Pancreas (tissue), 10 donors: ENCODE data around the gene PDE10A. TPM values are rescaled to one million over a fixed set of nuclear protein-coding genes. Genes with fewer than 3 reads are reported as not detected.

Source experiments
- ATAC-seq, 4 donors: fragments of 200-7000 bp; cut with Tn5 transposase; one replicate each; pipeline versions ENCODE4 v1.8.0 to v1.9.1; 2020; ENCODE audit warnings: mild to moderate bottlenecking in 4 of 4, moderate library complexity in 4 of 4
- DNase-seq, 6 donors: peaks; one replicate each; pipeline ENCODE4 v3.0.0-alpha.2; 2020
- FAIRE-seq: peaks from 2 replicates; lab custom pipeline; 2012; peaks lifted over from hg19 to GRCh38; lab: Jason Lieb, UNC
- H3K27ac ChIP-seq, 4 donors: fragments of 200-600 bp; sonication (generic); 1 replicate in 3 of 4; 2 replicates in 1 of 4; pipeline versions ENCODE4 v1.5.0 to v1.8.0; 2020
- H3K27me3 ChIP-seq, 4 donors: fragments of 200-600 bp; one replicate each; pipeline ENCODE4 v1.8.0; 2021
- H3K36me3 ChIP-seq, 3 donors: fragments of 200-600 bp; sonication (generic) in 1 of 3; one replicate each; pipeline versions ENCODE4 v1.5.0 to v1.8.0; 2020 to 2021
- H3K4me1 ChIP-seq, 3 donors: fragments of 200-600 bp; one replicate each; pipeline ENCODE4 v1.8.0; 2021
- H3K4me3 ChIP-seq, 4 donors: fragments of 200-600 bp; sonication (generic) in 2 of 4; one replicate each; pipeline versions ENCODE4 v1.5.0 to v1.8.0; 2020 to 2021
- H3K9me3 ChIP-seq, 4 donors: fragments of 200-600 bp; one replicate each; pipeline ENCODE4 v1.8.0; 2021
- CTCF ChIP-seq, 4 donors: fragments of 200-600 bp; sonication (generic) in 3 of 4; IDR thresholded peaks; one replicate each; pipeline versions ENCODE4 v1.5.0 to v1.8.0; 2021; ENCODE audit warnings: antibody characterized with exemption in 4 of 4
- WGBS, 2 donors: extraction: QIAGEN DNeasy Blood & Tissue Kit; methylation state at CpG; one replicate each; pipeline ENCODE4 v1.1.7; 2013; 5-methylcytosine and 5-hydroxymethylcytosine counted together
- intact Hi-C, 3 donors: fragments of 100-400 bp; cut with DNase I; formaldehyde crosslinking; loops; one replicate each; pipeline versions ENCODE4 v1.11.1 to v1.14.2; 2022
- polyA plus RNA-seq, 2 donors: library from polyadenylated mRNA; stranded (reverse); fragments of 200-250 nt; gene quantifications; one replicate each; pipeline ENCODE4 v1.2.3, GENCODE V29; 2013
- total RNA-seq, 6 donors: library from RNA; stranded (reverse); fragmentation: NEBNext Ultra II Directional in 4 of 6; extraction: Animal tissue kit (Norgen Biotek cat#: 25700) in 4 of 6; gene quantifications; one replicate each; pipeline versions ENCODE4 v1.2.1 to v1.2.4, GENCODE V29; 2021 to 2023
- donor health status: healthy with polysubstance abuse.
- donor health status: DM: no; HTN: no; CAD: no; lungs with moderate emphysema.
- donor health status: DM: no; HTN: no; CAD: no.
- donor health status: control.
- donor health status: control.
- donor health status: Bipolar disorder and iron deficiency.
- donor health status: DM: yes; HTN: yes; CAD: no.
- donor health status: DM: no; HTN: no; CAD: no.
- donor health status: DM: no; HTN: no; CAD: no.
- donor health status: DM: yes; HTN: yes; CAD: no.

Gene PDE10A
- total and polyA plus RNA-seq, 8 donors: 0.83 to 5.7 (median 2.7) TPM

- Histone ChIP-seq H3K27ac (no peak overlapping the region), H3K9me3 (no peaks in the 10 kb centered on the region), H3K4me3 (no peak overlapping the region), H3K4me1 (no peaks in the 10 kb centered on the region), H3K27me3 (peaks cover 0 to 5% (median 0%) of the 10 kb centered on the region in 4 donors), H3K36me3 (no peaks in the 10 kb centered on the region)
- no peak for TF ChIP-seq CTCF (IDR thresholded peaks at IDR 0.05)
- DNase-seq: no peak
- WGBS, 2 donors: 62 to 68% methylated on average over 20 of the region's 20 CpGs
- ATAC-seq: no peak
- intact Hi-C loops: no loop called here
- no peak for FAIRE-seq
Measured at GRCh38 chr6:165674155-165675029, 11.4 kb upstream of the PDE10A start.

- FAIRE-seq: no peak
- intact Hi-C loops: no loop called here
- H3K27me3 ChIP-seq: peaks cover 0 to 19% (median 3%) of the 10 kb centered on the region in 4 donors
- H3K4me1 ChIP-seq: no peaks in the 10 kb centered on the region
- DNase-seq: no peak
- no peaks in the 10 kb centered on the region for H3K36me3 ChIP-seq
- H3K4me3 ChIP-seq: no peak overlapping the region
- no peaks in the 10 kb centered on the region for H3K9me3 ChIP-seq
- no peak overlapping the region for H3K27ac ChIP-seq
- TF ChIP-seq CTCF (IDR thresholded peaks at IDR 0.05): no peak
- no peak for ATAC-seq
- WGBS, 2 donors: 57 to 71% methylated on average over 6 of the region's 6 CpGs
Measured at GRCh38 chr6:165671222-165671768, 8.3 kb upstream of the PDE10A start.

- Histone ChIP-seq H3K36me3 (no peaks in the 10 kb centered on the region), H3K27me3 (peaks cover 3 to 42% (median 9%) of the 10 kb centered on the region in 4 donors), H3K9me3 (no peaks in the 10 kb centered on the region), H3K4me1 (peaks cover 0 to 2% (median 0%) of the 10 kb centered on the region in 3 donors), H3K4me3 (no peak overlapping the region), H3K27ac (no peak overlapping the region)
- ATAC-seq (no peak), FAIRE-seq (no peak), DNase-seq (no peak)
- no peak for TF ChIP-seq CTCF (IDR thresholded peaks at IDR 0.05)
- intact Hi-C loops: no loop called here
- WGBS, 2 donors: 41 to 43% methylated on average over 8 of the region's 8 CpGs
Measured at GRCh38 chr6:165668951-165669350, 5.9 kb upstream of the PDE10A start.

GRCh38 chr6:165665384-165665672 is 2.3 kb upstream of the PDE10A start:
- FAIRE-seq: no peak
- 13 to 17% methylated on average over 4 of the region's 4 CpGs for whole genome bisulfite sequencing, 2 donors
- peaks cover 3 to 56% (median 13%) of the 10 kb centered on the region in 4 donors for H3K27me3 ChIP-seq

More at GRCh38 chr6:165665384-165665672, 2.3 kb upstream of the PDE10A start:
- no peak overlapping the region for H3K4me3 ChIP-seq
- no peak for TF ChIP-seq CTCF (IDR thresholded peaks at IDR 0.05)
- H3K4me1 ChIP-seq: peaks cover 0 to 12% (median 11%) of the 10 kb centered on the region in 3 donors
- DNase-seq (no peak), ATAC-seq (no peak)
- H3K36me3 ChIP-seq: no peaks in the 10 kb centered on the region
- H3K9me3 ChIP-seq: no peaks in the 10 kb centered on the region
- intact Hi-C loops: no loop called here
- H3K27ac ChIP-seq: no peak overlapping the region
